K562 (cell line): ENCODE measurements around the gene TYRO3. TPM values are rescaled to one million over a fixed set of nuclear protein-coding genes. Genes with fewer than 3 reads are reported as not detected.

Experiments used
- ATAC-seq: fragments of 200-7000 bp; cut with Tn5 transposase; 3 replicates; pipeline ENCODE4 v1.9.1; 2020; ENCODE audit warnings: moderate library complexity
- BruUV-seq: library from RNA; stranded (reverse); fragments of 400-500 nt; replicated peaks from 2 replicates; lab custom pipeline; 2021; lab: Mats Ljungman, UMichigan
- CTCF ChIA-PET: fragments of 300-600 bp; formaldehyde crosslinking; extraction: SDS; loops from one replicate; lab custom pipeline; 2021; ENCODE audit warnings: low intra/inter-chr PET ratio; lab: Yijun Ruan, JAX
- POLR2A ChIA-PET: fragments of 300-600, 350-650 bp; sonication (Branson Sonifier 250); formaldehyde crosslinking; extraction: SDS; loops from one replicate; lab custom pipeline; 2021; ENCODE audit warnings: antibody characterized with exemption, inconsistent platforms; lab: Yijun Ruan, JAX
- DNase-seq, 4 experiments: peaks; one replicate each; pipeline versions ENCODE4 v3.0.0 to v3.0.0-alpha.2; 2011 to 2018; ENCODE audit warnings: low spot score in 3 of 4, mixed read lengths in 3 of 4; ENCODE audit errors: extremely low read depth in 1 of 4
- FAIRE-seq: peaks from 2 replicates; lab custom pipeline; 2011; peaks lifted over from hg19 to GRCh38; lab: Jason Lieb, UNC
- H2AFZ ChIP-seq: 2 replicates; pipeline ENCODE4 v1.6.0; 2011; ENCODE audit warnings: low read depth, low read length, control low read depth, inconsistent platforms
- H3K27ac ChIP-seq: fragments of 200-600 bp; 3 replicates; pipeline ENCODE4 v1.8.0; 2011; ENCODE audit warnings: low read depth, mild to moderate bottlenecking, control low read depth, inconsistent platforms, low read length, moderate library complexity, mixed read lengths; ENCODE audit errors: extremely low read depth
- H3K27me3 ChIP-seq, 2 experiments: fragments of 300-600 bp in 1 of 2; 2 replicates in 1 of 2; 3 replicates in 1 of 2; pipeline versions ENCODE4 v1.6.0 to v1.8.0; 2011; ENCODE audit warnings: inconsistent platforms in 2 of 2, low read length in 2 of 2, mild to moderate bottlenecking in 1 of 2, mixed read lengths in 1 of 2, moderate library complexity in 1 of 2; ENCODE audit not compliant: control insufficient read depth in 2 of 2, insufficient read depth in 2 of 2
- H3K36me3 ChIP-seq: fragments of 300-600 bp; 3 replicates; pipeline ENCODE4 v1.8.0; 2011; ENCODE audit warnings: mild to moderate bottlenecking, low read length, inconsistent platforms; ENCODE audit not compliant: control insufficient read depth, insufficient read depth
- H3K4me1 ChIP-seq, 2 experiments: fragments of 200-600 bp in 1 of 2; replicated peaks in 1 of 2; 2 replicates in 1 of 2; 3 replicates in 1 of 2; pipeline versions ENCODE4 v1.5.1 to v1.8.0; 2011; ENCODE audit warnings: inconsistent platforms in 2 of 2, low read length in 2 of 2, mild to moderate bottlenecking in 1 of 2, mixed read lengths in 1 of 2, moderate library complexity in 1 of 2; ENCODE audit not compliant: control insufficient read depth in 2 of 2, insufficient read depth in 2 of 2
- H3K4me2 ChIP-seq: 2 replicates; pipeline ENCODE4 v1.6.1; 2011; ENCODE audit warnings: low read length, control low read depth, inconsistent platforms, mixed read lengths; ENCODE audit not compliant: insufficient read depth
- H3K4me3 ChIP-seq: fragments of 200-600 bp; sonication (generic), shearing (Covaris generic); 2 replicates; pipeline ENCODE4 v1.5.1; 2016; ENCODE audit warnings: control low read depth, inconsistent platforms
- H3K79me2 ChIP-seq: fragments of 200-600 bp; 3 replicates; pipeline ENCODE4 v1.8.0; 2011; ENCODE audit warnings: low read length, inconsistent platforms; ENCODE audit not compliant: control insufficient read depth, insufficient read depth
- H3K9ac ChIP-seq, 2 experiments: 2 replicates each; pipeline versions ENCODE4 v1.6.0 to v1.6.1; 2011; ENCODE audit warnings: low read depth in 2 of 2, low read length in 2 of 2, control low read depth in 1 of 2, inconsistent platforms in 1 of 2, mild to moderate bottlenecking in 1 of 2, mixed read lengths in 1 of 2; ENCODE audit not compliant: insufficient read depth in 1 of 2
- H3K9me1 ChIP-seq: one replicate; pipeline ENCODE4 v1.6.0; 2011; ENCODE audit warnings: inconsistent platforms, mild to moderate bottlenecking, low read length, moderate library complexity; ENCODE audit not compliant: control insufficient read depth, insufficient read depth
- H3K9me3 ChIP-seq: replicated peaks from 2 replicates; pipeline ENCODE4 v1.5.1; 2011; ENCODE audit warnings: low read depth, low read length, inconsistent platforms; ENCODE audit not compliant: control insufficient read depth, insufficient read depth
- H4K20me1 ChIP-seq: replicated peaks from 2 replicates; pipeline ENCODE4 v1.6.1; 2011; ENCODE audit warnings: low read length, inconsistent platforms, mixed read lengths; ENCODE audit not compliant: control insufficient read depth, insufficient read depth
- CSDE1 ChIP-seq, 2 experiments: fragments of 450-650 bp; IDR thresholded peaks; 2 replicates each; pipeline ENCODE4 v1.6.1; 2016; ENCODE audit warnings: mild to moderate bottlenecking in 1 of 2
- NCOA2 ChIP-seq, 2 experiments: fragments of 450-650 bp; IDR thresholded peaks; 2 replicates each; pipeline ENCODE4 v1.6.1; 2018; ENCODE audit warnings: mild to moderate bottlenecking in 2 of 2, moderate library complexity in 1 of 2; ENCODE audit not compliant: partially characterized antibody in 2 of 2
- NFIC ChIP-seq: fragments of 450-650 bp; IDR thresholded peaks from 2 replicates; pipeline ENCODE4 v1.6.1; 2017; ENCODE audit warnings: mild to moderate bottlenecking, inconsistent platforms
- RBM25 ChIP-seq: fragments of 200-400 bp; formaldehyde crosslinking; IDR thresholded peaks from 2 replicates; pipeline ENCODE4 v1.6.1; 2018; ENCODE audit warnings: low read length, low read depth, moderate library complexity; ENCODE audit not compliant: severe bottlenecking
- SAFB ChIP-seq: fragments of 200-400 bp; formaldehyde crosslinking; IDR thresholded peaks from 2 replicates; pipeline ENCODE4 v1.6.1; 2017; ENCODE audit warnings: low read depth, low read length, borderline replicate concordance
- TCFL5 ChIP-seq: fragments of 250-450 bp; sonication (Bioruptor Pico); conservative IDR thresholded peaks from 2 replicates; pipeline ENCODE4 v1.6.1; 2021; ENCODE audit warnings: mild to moderate bottlenecking, moderate library complexity, matching md5 sums
- ZNF143 ChIP-seq: sonication (generic); formaldehyde crosslinking; IDR thresholded peaks from 2 replicates; pipeline ENCODE4 v1.9.0; 2022; ENCODE audit warnings: mild to moderate bottlenecking, missing genetic modification reagents
- ZNF212 ChIP-seq: fragments of 450-650 bp; formaldehyde crosslinking; IDR thresholded peaks from 2 replicates; pipeline ENCODE4 v1.4.0; 2020; ENCODE audit warnings: mild to moderate bottlenecking
- ZNF707 ChIP-seq: fragments of 250-450 bp; sonication (Bioruptor Pico); conservative IDR thresholded peaks from 2 replicates; pipeline ENCODE4 v1.8.0; 2022; ENCODE audit warnings: inconsistent platforms, mild to moderate bottlenecking, moderate library complexity
- ZNF780A ChIP-seq: fragments of 250-450 bp; sonication (Bioruptor Pico); IDR thresholded peaks from 2 replicates; pipeline ENCODE4 v1.5.0; 2021; ENCODE audit warnings: mild to moderate bottlenecking
- WGBS: fragments of 100-300 bp; shearing (Covaris generic); methylation state at CpG from one replicate; pipeline ENCODE4 v1.1.6; 2016; ENCODE audit warnings: low coverage, mixed read lengths; ENCODE audit not compliant: insufficient coverage; ENCODE audit errors: missing lambda C conversion rate; 5-methylcytosine and 5-hydroxymethylcytosine counted together
- in situ Hi-C: fragments of 300-500 bp; cut with MboI; formaldehyde crosslinking; loops from 4 replicates; pipeline ENCODE4 v1.15.0; 2018; ENCODE audit warnings: inconsistent platforms, mixed read lengths
- intact Hi-C: fragments of 100-400 bp; cut with micrococcal nuclease; formaldehyde crosslinking; loops from 2 replicates; pipeline ENCODE4 v1.14.2; 2022
- polyA plus RNA-seq, 8 experiments: library from polyadenylated mRNA; depleted of rRNA in 4 of 8; stranded (reverse) in 5 of 8; unstranded in 3 of 8; fragments of >200 nt; fragmentation: Nextera tagmentation in 2 of 8; fragmentation: Illumina TruSeq in 1 of 8; extraction: Ambion mirVana in 2 of 8; extraction: Trizol in 1 of 8; gene quantifications; 2 replicates each; pipeline versions ENCODE4 v1.2.1 to v1.2.3, GENCODE V29; 2011 to 2014; ENCODE audit warnings: inconsistent platforms in 1 of 8, missing spikeins in 1 of 8
- total RNA-seq, 7 experiments: library from RNA; depleted of rRNA in 6 of 7; stranded (reverse); fragments of >200 nt in 6 of 7; fragmentation: Illumina TruSeq in 2 of 7; extraction: Trizol in 2 of 7; gene quantifications; 2 replicates each; pipeline versions ENCODE4 v1.2.1 to v1.2.3, GENCODE V29; 2011 to 2021; ENCODE audit warnings: low replicate concordance in 1 of 7
- TF ChIP-seq, protein P1 (sequence below): sonication (generic); formaldehyde crosslinking; IDR thresholded peaks from 2 replicates; pipeline ENCODE4 v1.8.0; 2022; ENCODE audit warnings: mild to moderate bottlenecking, missing genetic modification reagents
- TF ChIP-seq, protein P2 (sequence below): sonication (generic); formaldehyde crosslinking; IDR thresholded peaks from 2 replicates; pipeline ENCODE4 v1.8.0; 2022; ENCODE audit warnings: mild to moderate bottlenecking, missing genetic modification reagents, borderline replicate concordance

The TYRO3 gene
- total and polyA plus RNA-seq, 9 of the 15 experiments (the other 6 are each of a cell fraction or from before 2014, with no cell fraction given): 2.6 to 39.6 (median 18.6) TPM

DNA sequence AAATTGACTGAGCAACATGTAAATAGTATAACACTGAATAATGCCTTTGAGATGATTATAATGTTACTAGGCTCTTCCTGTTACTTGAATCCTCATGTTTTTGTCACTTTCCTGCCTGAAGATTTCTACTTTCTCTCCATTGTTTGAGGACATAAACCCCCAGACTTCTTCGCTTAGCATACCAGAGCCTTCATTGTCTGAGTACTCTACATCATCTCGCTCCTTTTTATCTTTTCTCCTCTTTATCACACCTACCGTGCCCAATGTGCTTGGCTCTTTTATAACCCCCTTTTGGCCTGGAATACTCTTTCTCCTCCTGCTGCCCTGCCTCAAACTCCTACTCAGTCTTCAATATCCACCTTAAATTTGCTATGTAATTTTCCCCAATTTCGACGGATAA is 70.9 kb downstream of the TYRO3 start (continued):
- TF ChIP-seq, protein P1, sequence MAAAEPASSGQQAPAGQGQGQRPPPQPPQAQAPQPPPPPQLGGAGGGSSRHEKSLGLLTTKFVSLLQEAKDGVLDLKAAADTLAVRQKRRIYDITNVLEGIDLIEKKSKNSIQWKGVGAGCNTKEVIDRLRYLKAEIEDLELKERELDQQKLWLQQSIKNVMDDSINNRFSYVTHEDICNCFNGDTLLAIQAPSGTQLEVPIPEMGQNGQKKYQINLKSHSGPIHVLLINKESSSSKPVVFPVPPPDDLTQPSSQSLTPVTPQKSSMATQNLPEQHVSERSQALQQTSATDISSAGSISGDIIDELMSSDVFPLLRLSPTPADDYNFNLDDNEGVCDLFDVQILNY (CRISPR knock-in tag): no peak

DNA sequence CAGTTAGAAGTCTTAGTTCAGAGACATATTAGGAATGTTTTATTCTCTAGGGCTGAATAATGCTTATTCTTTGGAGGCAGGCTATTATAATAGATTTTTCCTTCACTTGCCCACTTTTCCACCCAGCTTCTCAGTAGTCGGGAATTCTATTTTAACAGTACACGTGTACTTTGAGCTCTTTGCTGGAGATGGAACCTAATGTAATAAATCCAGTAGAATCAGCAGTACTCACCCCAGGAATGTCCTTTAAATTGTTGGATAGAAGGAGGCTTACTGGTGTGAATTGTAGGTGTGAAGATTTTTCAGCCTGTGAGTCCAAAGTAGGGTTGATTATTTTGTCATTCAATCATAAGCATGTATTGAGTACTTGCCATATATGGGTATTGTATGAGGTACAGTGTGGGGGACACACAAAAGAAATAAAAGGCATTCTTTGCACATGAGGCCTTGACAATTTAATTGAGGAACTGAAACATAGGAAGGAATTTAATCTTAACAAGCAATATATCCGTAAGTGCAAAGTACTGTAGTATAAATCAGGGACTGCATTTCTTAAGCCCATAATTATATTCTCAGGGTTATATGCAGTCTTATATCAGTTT is 71.7 kb downstream of the TYRO3 start:
- BruUV-seq: no TSS peak
- no peaks in the 10 kb centered on the region for H3K9me3 ChIP-seq
- H3K9ac ChIP-seq: no peak overlapping the region
- no peaks in the 10 kb centered on the region for H3K36me3 ChIP-seq
- intact Hi-C loops: no loop called here
- H3K4me2 ChIP-seq: no peak overlapping the region
- DNase-seq: no peak
- ATAC-seq: no peak
- no peak overlapping the region for H2AFZ ChIP-seq
- no peaks in the 10 kb centered on the region for H3K27me3 ChIP-seq
- no peak for FAIRE-seq
- WGBS: 26% methylated on average over 3 of the region's 3 CpGs
- no peaks in the 10 kb centered on the region for H4K20me1 ChIP-seq
- H3K4me1 ChIP-seq: peaks cover 2 to 10% of the 10 kb centered on the region in 2 experiments; a peak in 2 of 5 replicates
- POLR2A ChIA-PET: interaction anchor here (0.6 to 0.9 kb wide), 4 partner anchors 21 to 65 kb away, joined by 3 read pairs; no protein-coding TSS in a partner anchor
- no peak overlapping the region for H3K4me3 ChIP-seq
- CTCF ChIA-PET: no interaction called here
- H3K79me2 ChIP-seq: no peaks in the 10 kb centered on the region
- no peak overlapping the region for H3K27ac ChIP-seq
- TF ChIP-seq ZNF780A (CRISPR knock-in tag) (no peak), TCFL5 (CRISPR knock-in tag) (no peak), CSDE1 (IDR thresholded peaks at IDR 0.05) (no peak), ZNF707 (CRISPR knock-in tag) (no peak), ZNF143 (CRISPR knock-in tag) (no peak), NFIC (no peak), RBM25 (no peak), SAFB (no peak), NCOA2 (IDR thresholded peaks at IDR 0.05; ENCODE audit: partially characterized antibody in 2 of 2) (no peak), ZNF212 (CRISPR knock-in tag) (no peak)
- TF ChIP-seq, protein P2, sequence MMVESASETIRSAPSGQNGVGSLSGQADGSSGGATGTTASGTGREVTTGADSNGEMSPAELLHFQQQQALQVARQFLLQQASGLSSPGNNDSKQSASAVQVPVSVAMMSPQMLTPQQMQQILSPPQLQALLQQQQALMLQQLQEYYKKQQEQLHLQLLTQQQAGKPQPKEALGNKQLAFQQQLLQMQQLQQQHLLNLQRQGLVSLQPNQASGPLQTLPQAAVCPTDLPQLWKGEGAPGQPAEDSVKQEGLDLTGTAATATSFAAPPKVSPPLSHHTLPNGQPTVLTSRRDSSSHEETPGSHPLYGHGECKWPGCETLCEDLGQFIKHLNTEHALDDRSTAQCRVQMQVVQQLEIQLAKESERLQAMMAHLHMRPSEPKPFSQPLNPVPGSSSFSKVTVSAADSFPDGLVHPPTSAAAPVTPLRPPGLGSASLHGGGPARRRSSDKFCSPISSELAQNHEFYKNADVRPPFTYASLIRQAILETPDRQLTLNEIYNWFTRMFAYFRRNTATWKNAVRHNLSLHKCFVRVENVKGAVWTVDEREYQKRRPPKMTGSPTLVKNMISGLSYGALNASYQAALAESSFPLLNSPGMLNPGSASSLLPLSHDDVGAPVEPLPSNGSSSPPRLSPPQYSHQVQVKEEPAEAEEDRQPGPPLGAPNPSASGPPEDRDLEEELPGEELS (CRISPR knock-in tag): no peak
- in situ Hi-C loops: no loop called here
- H3K9me1 ChIP-seq: no peaks in the 10 kb centered on the region
